Panc1 (cell line): ENCODE data around the gene SSH2. TPM values are rescaled to one million over a fixed set of nuclear protein-coding genes. Genes with fewer than 3 reads are reported as not detected.

Source experiments
- ATAC-seq: fragments of 200-7000 bp; cut with Tn5 transposase; 2 replicates; pipeline ENCODE4 v1.9.1; 2020; ENCODE audit warnings: mild to moderate bottlenecking, moderate library complexity
- BruUV-seq: library from RNA; stranded (reverse); fragments of 400-500 nt; replicated peaks from 2 replicates; lab custom pipeline; 2021; lab: Mats Ljungman, UMichigan
- CTCF ChIA-PET: fragments of 300-600 bp; sonication (Branson Sonifier 250); formaldehyde crosslinking; loops from one replicate; lab custom pipeline; 2022; ENCODE audit warnings: antibody characterized with exemption; lab: Charles Lee
- POLR2A ChIA-PET: fragments of 300-600 bp; sonication (Branson Sonifier 250); formaldehyde crosslinking; loops from one replicate; lab custom pipeline; 2022; ENCODE audit warnings: antibody characterized with exemption; lab: Charles Lee
- DNase-seq: peaks from one replicate; pipeline ENCODE4 v3.0.0-alpha.2; 2010; ENCODE audit warnings: low read depth, low spot score
- H3K27ac ChIP-seq: 2 replicates; pipeline ENCODE4 v1.5.1; 2011; ENCODE audit warnings: mild to moderate bottlenecking, low read length, inconsistent platforms
- H3K27me3 ChIP-seq: fragments of 200-500 bp; sonication (Bioruptor generic); 2 replicates; pipeline ENCODE4 v1.6.0; 2014; ENCODE audit warnings: low read length, inconsistent platforms; ENCODE audit not compliant: control insufficient read depth, insufficient read depth
- H3K36me3 ChIP-seq: fragments of 200-500 bp; sonication (Bioruptor generic); 2 replicates; pipeline ENCODE4 v1.5.1; 2014; ENCODE audit warnings: inconsistent platforms, mild to moderate bottlenecking, low read length, moderate library complexity; ENCODE audit not compliant: control insufficient read depth, insufficient read depth
- H3K4me1 ChIP-seq: 2 replicates; pipeline ENCODE4 v1.5.1; 2011; ENCODE audit warnings: inconsistent platforms, mild to moderate bottlenecking, low read length, moderate library complexity; ENCODE audit not compliant: control insufficient read depth, insufficient read depth
- H3K4me3 ChIP-seq, 2 experiments: 2 replicates each; pipeline ENCODE4 v1.5.1; 2011 to 2012; ENCODE audit warnings: low read depth in 2 of 2, low read length in 2 of 2, mild to moderate bottlenecking in 2 of 2, inconsistent platforms in 1 of 2, moderate library complexity in 1 of 2
- H3K9me3 ChIP-seq: fragments of 200-500 bp; sonication (Bioruptor generic); 2 replicates; pipeline ENCODE4 v1.5.1; 2014; ENCODE audit warnings: low read depth, mild to moderate bottlenecking, inconsistent platforms, low read length, moderate library complexity; ENCODE audit not compliant: control insufficient read depth, insufficient read depth
- CTCF ChIP-seq: fragments of 450-650 bp; IDR thresholded peaks from 2 replicates; pipeline ENCODE4 v1.5.1; 2017; ENCODE audit warnings: mild to moderate bottlenecking
- POLR2AphosphoS5 ChIP-seq: IDR thresholded peaks from 2 replicates; pipeline ENCODE4 v1.6.1; 2012; ENCODE audit warnings: mild to moderate bottlenecking, low read depth, low read length, moderate library complexity
- REST ChIP-seq, 2 experiments: IDR thresholded peaks; 2 replicates each; pipeline ENCODE4 v1.6.1; 2011 to 2012; ENCODE audit warnings: low read depth in 2 of 2, control low read depth in 1 of 2, low read length in 1 of 2, mild to moderate bottlenecking in 1 of 2, moderate library complexity in 1 of 2; ENCODE audit not compliant: insufficient read depth in 1 of 2
- SIN3A ChIP-seq: IDR thresholded peaks from 2 replicates; pipeline ENCODE4 v1.6.1; 2012; ENCODE audit warnings: low read depth, mild to moderate bottlenecking, low read length, moderate library complexity, borderline replicate concordance; ENCODE audit not compliant: insufficient read depth
- TCF7L2 ChIP-seq: IDR thresholded peaks from 2 replicates; pipeline ENCODE4 v1.6.1; 2011; ENCODE audit warnings: mild to moderate bottlenecking, low read depth, low read length, inconsistent platforms
- in situ Hi-C: cut with HindIII; loops from 2 replicates; pipeline ENCODE4 v1.10.0; 2016; ENCODE audit warnings: low sequenced_read_pairs, low pct_unique_long_range_greater_than_20kb
- intact Hi-C: fragments of 100-400 bp; cut with micrococcal nuclease; formaldehyde crosslinking; loops from one replicate; pipeline ENCODE4 v1.10.0; 2022; ENCODE audit not compliant: unreplicated experiment
- total RNA-seq: library from RNA; stranded (reverse); gene quantifications from one replicate; pipeline ENCODE4 v1.2.1, GENCODE V29; 2021; ENCODE audit not compliant: unreplicated experiment

The SSH2 gene
- total RNA-seq, 1 experiment from 2014 or later, result 30.6 TPM

GRCh38 chr17:29956225-29956624, 26.2 kb upstream of the SSH2 start:
- Histone ChIP-seq H3K9me3 (no peaks in the 10 kb centered on the region), H3K27ac (no peak overlapping the region), H3K27me3 (no peaks in the 10 kb centered on the region), H3K4me3 (no peak overlapping the region), H3K36me3 (no peaks in the 10 kb centered on the region), H3K4me1 (no peaks in the 10 kb centered on the region)
- no peak for TF ChIP-seq REST (IDR thresholded peaks at IDR 0.05; ENCODE audit: insufficient read depth in 1 of 2, low read depth in 2 of 2, low read length in 1 of 2)
- TF ChIP-seq TCF7L2, result no peak
- TF ChIP-seq SIN3A, result no peak
- no peak for TF ChIP-seq POLR2AphosphoS5
- TF ChIP-seq CTCF, result no peak
- BruUV-seq, result no TSS peak
- in situ Hi-C loops, result no loop called here
- DNase-seq (no peak), ATAC-seq (no peak)
- ChIA-PET CTCF (no interaction called here), POLR2A (no interaction called here)
- intact Hi-C loops, result loop anchor here (10.0 kb wide), 1 partner anchor 569 kb away; no protein-coding TSS in a partner anchor

GRCh38 chr17:29954405-29954804, 24.4 kb upstream of the SSH2 start:
- intact Hi-C loops (loop anchor here (10.0 kb wide), 1 partner anchor 570 kb away; no protein-coding TSS in a partner anchor), in situ Hi-C loops (no loop called here)
- POLR2A ChIA-PET, result no interaction called here
- DNase-seq, result no peak
- no peaks in the 10 kb centered on the region for H3K36me3 ChIP-seq
- no peak overlapping the region for H3K27ac ChIP-seq
- no TSS peak for BruUV-seq
- no peaks in the 10 kb centered on the region for H3K4me1 ChIP-seq
- no peaks in the 10 kb centered on the region for H3K27me3 ChIP-seq
- CTCF ChIA-PET, result no interaction called here
- TF ChIP-seq REST (IDR thresholded peaks at IDR 0.05; ENCODE audit: insufficient read depth in 1 of 2, low read depth in 2 of 2, low read length in 1 of 2) (no peak), TCF7L2 (no peak), SIN3A (no peak), POLR2AphosphoS5 (no peak), CTCF (no peak)
- no peak for ATAC-seq
- no peaks in the 10 kb centered on the region for H3K9me3 ChIP-seq
- no peak overlapping the region for H3K4me3 ChIP-seq
